Esophagus (tissue), 2 donors: ENCODE results near the gene IGSF3. TPM values are rescaled to one million over a fixed set of nuclear protein-coding genes. Genes with fewer than 3 reads are reported as not detected.

Source experiments
- H3K27ac ChIP-seq, 2 donors: one replicate each; pipeline ENCODE4 v1.5.1; 2013; ENCODE audit warnings: low read depth in 2 of 2, mild to moderate bottlenecking in 2 of 2, inconsistent platforms in 1 of 2, low read length in 1 of 2, moderate library complexity in 1 of 2
- H3K27me3 ChIP-seq, 2 donors: one replicate each; pipeline ENCODE4 v1.6.1; 2013; ENCODE audit warnings: low read length in 2 of 2, control low read depth in 1 of 2, mild to moderate bottlenecking in 1 of 2; ENCODE audit not compliant: insufficient read depth in 2 of 2, control insufficient read depth in 1 of 2
- H3K36me3 ChIP-seq, 2 donors: one replicate each; pipeline ENCODE4 v1.6.1; 2013; ENCODE audit warnings: low read length in 1 of 2; ENCODE audit not compliant: control insufficient read depth in 2 of 2, insufficient read depth in 2 of 2
- H3K4me1 ChIP-seq, 2 donors: one replicate each; pipeline ENCODE4 v1.6.1; 2013; ENCODE audit warnings: low read length in 1 of 2; ENCODE audit not compliant: control insufficient read depth in 2 of 2, insufficient read depth in 2 of 2
- H3K4me3 ChIP-seq, 2 donors: one replicate each; pipeline ENCODE4 v1.5.1; 2013; ENCODE audit warnings: low read length in 2 of 2, mild to moderate bottlenecking in 2 of 2, low read depth in 1 of 2, moderate library complexity in 1 of 2
- H3K9me3 ChIP-seq, 2 donors: one replicate each; pipeline ENCODE4 v1.6.1; 2013; ENCODE audit warnings: mild to moderate bottlenecking in 2 of 2, low read depth in 1 of 2, low read length in 1 of 2, moderate library complexity in 1 of 2; ENCODE audit not compliant: control insufficient read depth in 2 of 2, insufficient read depth in 1 of 2
- WGBS, 2 donors: extraction: QIAGEN DNeasy Blood & Tissue Kit; methylation state at CpG; one replicate each; pipeline ENCODE4 v1.1.7; 2013; 5-methylcytosine and 5-hydroxymethylcytosine counted together
- polyA plus RNA-seq, 2 donors: library from polyadenylated mRNA; stranded (reverse); fragments of 200-250 nt; gene quantifications; one replicate each; pipeline ENCODE4 v1.2.3, GENCODE V29; 2013
- donor health status: healthy with polysubstance abuse.
- donor health status: Bipolar disorder and iron deficiency.

IGSF3 gene
- polyA plus RNA-seq, 2 donors = 11.0 to 15.5 TPM

- 69 to 75% methylated on average over 2 of the region's 2 CpGs for WGBS, 2 donors
Observed at GRCh38 chr1:116678732-116679090, 11.2 kb upstream of the IGSF3 start.

GRCh38 chr1:116677474-116678062 is 10.0 kb upstream of the IGSF3 start:
- Histone ChIP-seq H3K27ac (no peak overlapping the region), H3K4me3 (no peak overlapping the region), H3K4me1 (peaks cover 0 to 6% of the 10 kb centered on the region in 2 donors), H3K9me3 (no peaks in the 10 kb centered on the region), H3K36me3 (no peaks in the 10 kb centered on the region), H3K27me3 (no peaks in the 10 kb centered on the region)
- 49 to 56% methylated on average over 2 of the region's 2 CpGs for WGBS, 2 donors

More at GRCh38 chr1:116678732-116679090, 11.2 kb upstream of the IGSF3 start:
- peaks cover 0 to 6% of the 10 kb centered on the region in 2 donors for H3K4me1 ChIP-seq
- H3K36me3 ChIP-seq = no peaks in the 10 kb centered on the region
- H3K4me3 ChIP-seq = no peak overlapping the region
- H3K27ac ChIP-seq = no peak overlapping the region
- no peaks in the 10 kb centered on the region for H3K27me3 ChIP-seq
- H3K9me3 ChIP-seq = no peaks in the 10 kb centered on the region

- Histone ChIP-seq H3K27me3 (no peaks in the 10 kb centered on the region), H3K4me3 (no peak overlapping the region)
- 88% methylated on average over 2 of the region's 2 CpGs for WGBS, 2 donors
Observed at GRCh38 chr1:116676291-116676690, 8.8 kb upstream of the IGSF3 start.

GRCh38 chr1:116674751-116675150 is 7.2 kb upstream of the IGSF3 start:
- WGBS, 2 donors = 37 to 59% methylated on average over 2 of the region's 2 CpGs
- H3K4me1 ChIP-seq = peaks cover 0 to 6% of the 10 kb centered on the region in 2 donors
- no peak overlapping the region for H3K27ac ChIP-seq
- no peaks in the 10 kb centered on the region for H3K27me3 ChIP-seq
- no peaks in the 10 kb centered on the region for H3K36me3 ChIP-seq
- no peaks in the 10 kb centered on the region for H3K9me3 ChIP-seq
- no peak overlapping the region for H3K4me3 ChIP-seq

More at GRCh38 chr1:116676291-116676690, 8.8 kb upstream of the IGSF3 start:
- H3K27ac ChIP-seq = no peak overlapping the region
- no peaks in the 10 kb centered on the region for H3K36me3 ChIP-seq
- H3K9me3 ChIP-seq = no peaks in the 10 kb centered on the region
- peaks cover 0 to 6% of the 10 kb centered on the region in 2 donors for H3K4me1 ChIP-seq

GRCh38 chr1:116674011-116674531 is 6.5 kb upstream of the IGSF3 start:
- Histone ChIP-seq H3K36me3 (no peaks in the 10 kb centered on the region), H3K4me3 (no peak overlapping the region), H3K4me1 (peaks cover 0 to 6% of the 10 kb centered on the region in 2 donors), H3K27me3 (no peaks in the 10 kb centered on the region), H3K27ac (peak overlapping the region in 1 of 2 donors; percentile 16), H3K9me3 (no peaks in the 10 kb centered on the region)
- 34 to 44% methylated on average over 5 of the region's 5 CpGs for WGBS, 2 donors

- no peaks in the 10 kb centered on the region for H3K27me3 ChIP-seq
- peaks cover 0 to 3% of the 10 kb centered on the region in 2 donors for H3K4me1 ChIP-seq
- no peaks in the 10 kb centered on the region for H3K36me3 ChIP-seq
- H3K4me3 ChIP-seq = no peak overlapping the region
- H3K27ac ChIP-seq = no peak overlapping the region
- no peaks in the 10 kb centered on the region for H3K9me3 ChIP-seq
- 84 to 87% methylated on average over 2 of the region's 2 CpGs for WGBS, 2 donors
Observed at GRCh38 chr1:116671912-116672311, 4.4 kb upstream of the IGSF3 start.

GRCh38 chr1:116671072-116671760 is 3.7 kb upstream of the IGSF3 start:
- Histone ChIP-seq H3K4me3 (no peak overlapping the region), H3K9me3 (no peaks in the 10 kb centered on the region), H3K4me1 (peaks cover 0 to 3% of the 10 kb centered on the region in 2 donors), H3K36me3 (no peaks in the 10 kb centered on the region), H3K27me3 (no peaks in the 10 kb centered on the region), H3K27ac (no peak overlapping the region)
- WGBS, 2 donors = 69 to 71% methylated on average over 7 of the region's 7 CpGs

GRCh38 chr1:116668277-116668676 is 744 bp upstream of the IGSF3 start:
- peaks cover 0 to 14% of the 10 kb centered on the region in 2 donors for H3K4me1 ChIP-seq
- H3K27me3 ChIP-seq = no peaks in the 10 kb centered on the region
- H3K27ac ChIP-seq = peak overlapping the region in 1 of 2 donors; percentile 71
- H3K9me3 ChIP-seq = no peaks in the 10 kb centered on the region
- peak overlapping the region in 1 of 2 donors; percentile 77 for H3K4me3 ChIP-seq
- WGBS, 2 donors = 90 to 92% methylated on average over 7 of the region's 7 CpGs
- no peaks in the 10 kb centered on the region for H3K36me3 ChIP-seq

GRCh38 chr1:116667078-116667574 is 407 bp downstream of the IGSF3 start:
- no peaks in the 10 kb centered on the region for H3K36me3 ChIP-seq
- WGBS, 2 donors = 1% methylated on average over 23 to 45 of the region's 45 CpGs
- H3K27me3 ChIP-seq = no peaks in the 10 kb centered on the region
- peak overlapping the region; percentile 65 to 71 for H3K27ac ChIP-seq
- H3K4me1 ChIP-seq = peaks cover 0 to 17% of the 10 kb centered on the region in 2 donors
- H3K4me3 ChIP-seq = peak overlapping the region; percentile 63 to 77
- no peaks in the 10 kb centered on the region for H3K9me3 ChIP-seq
